GM21423 (cell line): ENCODE results near the gene TGOLN2.

Experiments
- ATAC-seq: cut with Tn5 transposase; IDR thresholded peaks from one replicate; pipeline ENCODE4 v1.9.1; 2021; ENCODE audit warnings: mild to moderate bottlenecking, moderate library complexity; ENCODE audit not compliant: unreplicated experiment

TGOLN2 gene

GRCh38 chr2:85309699-85310321 lies 18.0 kb downstream of the TGOLN2 start:
- no peak for ATAC-seq

- ATAC-seq, result no peak
Measured at GRCh38 chr2:85308896-85309555, 18.8 kb downstream of the TGOLN2 start.

GRCh38 chr2:85308201-85308600 lies 19.6 kb downstream of the TGOLN2 start:
- no peak for ATAC-seq

- no peak for ATAC-seq
Measured at GRCh38 chr2:85307527-85307897, 20.3 kb downstream of the TGOLN2 start.

GRCh38 chr2:85303780-85304531 lies 23.8 kb downstream of the TGOLN2 start:
- no peak for ATAC-seq

- ATAC-seq, result no peak
Measured at GRCh38 chr2:85302121-85302520, 25.7 kb downstream of the TGOLN2 start.

- peak; percentile 55 for ATAC-seq
Measured at GRCh38 chr2:85291425-85292023, 36.3 kb downstream of the TGOLN2 start.

GRCh38 chr2:85288244-85288725 lies 39.5 kb downstream of the TGOLN2 start:
- no peak for ATAC-seq

- ATAC-seq, result no peak
Measured at GRCh38 chr2:85287721-85288120, 40.1 kb downstream of the TGOLN2 start.

- ATAC-seq, result no peak
Measured at GRCh38 chr2:85286918-85287317, 40.9 kb downstream of the TGOLN2 start.

- ATAC-seq, result no peak
Measured at GRCh38 chr2:85283641-85284040, 44.1 kb downstream of the TGOLN2 start.

- ATAC-seq, result no peak
Measured at GRCh38 chr2:85282914-85283313, 44.9 kb downstream of the TGOLN2 start.

GRCh38 chr2:85281553-85281952 lies 46.2 kb downstream of the TGOLN2 start:
- no peak for ATAC-seq

GRCh38 chr2:85278361-85278760 lies 49.4 kb downstream of the TGOLN2 start:
- no peak for ATAC-seq

GRCh38 chr2:85277416-85278158 lies 50.2 kb downstream of the TGOLN2 start:
- ATAC-seq, result no peak

- ATAC-seq, result no peak
Measured at GRCh38 chr2:85276571-85277118, 51.1 kb downstream of the TGOLN2 start.

GRCh38 chr2:85275984-85276540 lies 51.7 kb downstream of the TGOLN2 start:
- ATAC-seq, result no peak

GRCh38 chr2:85273738-85274731 lies 53.8 kb downstream of the TGOLN2 start:
- no peak for ATAC-seq

- ATAC-seq, result no peak
Measured at GRCh38 chr2:85272357-85272756, 55.4 kb downstream of the TGOLN2 start.
